HG02973 (cell line): ENCODE measurements around the gene FRMPD1.

ENCODE experiments used
- ATAC-seq: cut with Tn5 transposase; IDR thresholded peaks from one replicate; pipeline ENCODE4 v1.9.1; 2021; ENCODE audit warnings: moderate library complexity; ENCODE audit not compliant: unreplicated experiment

Gene FRMPD1

GRCh38 chr9:37769306-37769705 is 118.6 kb downstream of the FRMPD1 start:
- no peak for ATAC-seq

- no peak for ATAC-seq
Observed at GRCh38 chr9:37769995-37770394, 119.2 kb downstream of the FRMPD1 start.

- no peak for ATAC-seq
Observed at GRCh38 chr9:37775216-37775919, 124.6 kb downstream of the FRMPD1 start.

GRCh38 chr9:37776328-37776727 is 125.6 kb downstream of the FRMPD1 start:
- no peak for ATAC-seq

- ATAC-seq = no peak
Observed at GRCh38 chr9:37778534-37778933, 127.8 kb downstream of the FRMPD1 start.

GRCh38 chr9:37784291-37784615 is 133.5 kb downstream of the FRMPD1 start:
- ATAC-seq = peak; percentile 2

- ATAC-seq = peak; percentile 87
Observed at GRCh38 chr9:37784616-37785483, 134.1 kb downstream of the FRMPD1 start, which contains the start of gene EXOSC3. EXOSC3 (minus strand) TSS chr9:37785064; CDS start chr9:37785044, 20 bp downstream.

GRCh38 chr9:37787059-37787458 is 136.3 kb downstream of the FRMPD1 start:
- ATAC-seq = no peak

GRCh38 chr9:37788332-37788731 is 137.6 kb downstream of the FRMPD1 start:
- ATAC-seq = no peak

- ATAC-seq = no peak
Observed at GRCh38 chr9:37790096-37790495, 139.3 kb downstream of the FRMPD1 start.

- no peak for ATAC-seq
Observed at GRCh38 chr9:37792122-37792521, 141.4 kb downstream of the FRMPD1 start.

GRCh38 chr9:37796232-37796631 is 145.5 kb downstream of the FRMPD1 start:
- ATAC-seq = no peak
